ENCODE measurements around the gene TNFRSF13B.
"Not testable (repeated sequence)": the region's sequence is repeated elsewhere in the genome, so short reads cannot be mapped to it uniquely, and the experiment has no call there.

Gene TNFRSF13B

GRCh38 chr17:17004997-17005614 lies 33.2 kb upstream of the TNFRSF13B start:
- not testable (repeated sequence) for DNase-seq (ENCODE audit: low read depth in 2 of 2)

- no peak for DNase-seq (ENCODE audit: low read depth in 2 of 2)
Observed at GRCh38 chr17:17004251-17004996, 32.5 kb upstream of the TNFRSF13B start.

GRCh38 chr17:17002731-17003715 lies 31.1 kb upstream of the TNFRSF13B start:
- DNase-seq (ENCODE audit: low read depth in 2 of 2): not testable (repeated sequence)

DNA sequence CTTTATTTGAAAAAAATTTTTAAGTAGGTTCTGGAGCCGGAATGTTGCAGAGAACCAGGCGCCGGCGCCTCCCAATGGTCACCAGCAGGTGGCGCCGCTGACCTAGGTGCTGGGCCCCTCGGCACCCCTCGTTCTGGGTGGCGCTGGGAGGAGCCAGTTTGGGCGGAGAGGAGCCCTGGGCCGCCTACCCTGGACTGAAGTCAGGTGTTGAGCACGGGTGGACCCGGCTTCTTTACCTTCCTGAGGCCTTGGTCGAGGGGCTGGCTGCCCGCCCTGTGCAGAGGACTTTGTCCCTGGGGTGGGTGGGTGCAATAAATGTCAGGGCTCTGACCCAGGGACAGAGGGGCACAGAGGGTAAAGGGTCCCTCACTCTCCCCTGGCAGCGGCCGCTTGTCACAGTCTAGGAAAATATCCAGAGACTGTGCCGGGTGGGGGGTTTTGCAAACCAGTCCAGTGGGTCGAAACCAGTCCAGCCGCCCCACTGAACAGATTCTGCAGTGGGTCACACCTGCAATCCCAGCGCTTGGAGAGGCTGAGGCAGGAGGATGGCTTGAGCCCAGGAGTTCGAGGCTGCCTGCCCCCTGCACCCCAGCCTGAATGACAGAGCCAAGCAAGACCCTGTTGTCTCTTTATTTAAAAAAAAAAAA lies 30.1 kb upstream of the TNFRSF13B start:
- DNase-seq (ENCODE audit: low read depth in 2 of 2): peak; percentile 58 to 66

- DNase-seq (ENCODE audit: low read depth in 2 of 2): no peak
Observed at GRCh38 chr17:17001076-17001777, 29.3 kb upstream of the TNFRSF13B start.

DNA sequence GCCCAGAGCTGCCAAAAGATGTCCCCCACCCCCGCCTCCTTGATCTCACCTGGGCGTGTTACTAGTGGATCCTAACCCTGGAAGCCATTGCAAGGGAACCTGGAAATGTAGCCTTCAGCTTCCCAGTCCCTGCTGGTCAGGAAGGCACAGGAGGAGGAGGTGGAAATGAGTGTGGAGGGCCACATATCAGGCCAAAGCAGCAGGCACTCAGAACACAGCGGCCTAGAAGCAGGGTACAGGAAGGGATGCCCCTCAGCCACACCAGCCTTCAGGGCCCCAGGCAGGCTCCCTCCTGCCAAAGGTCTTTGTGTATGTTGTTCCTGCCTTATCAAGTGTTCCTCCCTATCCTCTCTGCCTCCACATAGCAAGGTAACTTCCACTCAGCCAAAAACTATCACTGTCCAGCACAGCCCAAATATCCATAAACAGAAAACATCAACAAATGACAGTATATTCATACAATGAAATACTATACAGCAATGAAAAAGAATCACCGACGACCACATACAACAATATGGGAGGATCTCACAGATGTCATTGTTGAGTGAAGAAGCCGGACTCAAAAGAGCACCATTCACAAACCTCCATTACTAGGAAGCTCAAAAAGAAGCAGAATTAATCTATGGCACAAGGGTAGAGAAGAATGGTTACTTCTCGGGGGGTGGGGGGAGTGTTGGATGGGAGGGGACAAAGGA lies 28.2 kb upstream of the TNFRSF13B start:
- DNase-seq (ENCODE audit: low read depth in 2 of 2): no peak

DNA sequence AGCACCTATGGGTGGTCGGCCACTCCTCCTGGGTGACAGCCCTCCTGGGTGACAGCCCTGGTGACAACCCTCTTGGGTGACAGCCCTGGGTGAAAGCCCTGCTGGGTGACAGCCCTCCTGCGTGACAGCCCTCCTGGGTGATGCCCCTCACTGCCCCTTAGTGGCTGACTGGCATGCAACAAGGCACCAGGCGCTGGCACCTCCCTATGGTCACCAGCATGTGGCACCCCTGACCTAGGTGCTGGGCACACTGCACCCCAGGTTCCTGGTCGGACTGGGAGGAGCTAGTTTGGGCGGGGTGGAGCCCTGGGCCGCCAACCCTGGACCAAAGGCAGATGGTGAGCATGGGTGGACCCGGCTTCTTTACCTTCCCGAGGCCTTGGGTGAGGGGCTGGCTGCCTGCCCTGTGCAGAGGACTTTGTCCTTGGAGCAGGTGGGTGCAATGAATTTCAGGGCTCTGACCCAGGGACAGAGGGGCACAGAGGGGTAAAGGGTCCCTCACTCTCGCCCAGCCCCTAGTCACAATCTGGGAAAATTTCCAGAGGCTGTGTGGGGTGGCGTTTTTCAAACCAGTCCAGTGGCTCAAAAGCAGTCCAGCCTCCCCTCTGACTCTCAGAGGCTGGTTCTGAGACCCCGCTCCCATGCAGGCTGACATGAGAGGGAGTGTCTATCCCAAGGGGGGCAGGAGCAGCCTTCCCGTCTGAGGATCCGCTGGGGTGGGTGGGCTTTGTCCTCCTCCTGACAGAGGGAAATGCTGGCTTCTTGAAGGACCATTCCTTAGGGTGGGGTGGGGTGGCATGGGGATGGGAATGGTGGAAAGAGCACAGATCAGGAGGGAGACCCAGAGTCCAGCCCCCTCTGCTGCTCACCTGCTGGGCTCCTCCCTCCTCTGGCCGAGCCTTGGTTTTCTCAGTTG lies 25.9 kb upstream of the TNFRSF13B start:
- no peak for DNase-seq (ENCODE audit: low read depth in 2 of 2)

GRCh38 chr17:16996726-16997125 lies 24.8 kb upstream of the TNFRSF13B start:
- DNase-seq (ENCODE audit: low read depth in 2 of 2): not testable (repeated sequence)

DNA sequence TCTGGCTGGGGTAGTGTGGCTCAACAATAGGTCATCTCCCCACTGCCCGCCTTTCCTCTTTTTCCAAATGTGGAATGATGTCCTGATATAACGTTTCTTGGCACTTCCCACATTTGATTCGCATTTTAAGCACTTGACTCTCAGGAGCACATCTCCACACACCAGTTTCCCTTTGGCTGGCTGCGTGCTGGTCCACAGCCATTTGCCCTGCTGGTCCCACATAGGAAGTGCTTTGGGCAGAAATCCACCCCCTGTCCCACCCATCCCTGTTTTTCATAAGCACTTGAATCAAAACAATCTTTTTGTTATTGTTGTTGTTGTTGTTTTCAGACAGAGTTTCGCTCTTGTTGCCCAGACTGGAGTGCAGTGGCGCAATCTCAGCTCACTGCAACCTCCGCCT lies 24.0 kb upstream of the TNFRSF13B start:
- no peak for DNase-seq (ENCODE audit: low read depth in 2 of 2)

DNA sequence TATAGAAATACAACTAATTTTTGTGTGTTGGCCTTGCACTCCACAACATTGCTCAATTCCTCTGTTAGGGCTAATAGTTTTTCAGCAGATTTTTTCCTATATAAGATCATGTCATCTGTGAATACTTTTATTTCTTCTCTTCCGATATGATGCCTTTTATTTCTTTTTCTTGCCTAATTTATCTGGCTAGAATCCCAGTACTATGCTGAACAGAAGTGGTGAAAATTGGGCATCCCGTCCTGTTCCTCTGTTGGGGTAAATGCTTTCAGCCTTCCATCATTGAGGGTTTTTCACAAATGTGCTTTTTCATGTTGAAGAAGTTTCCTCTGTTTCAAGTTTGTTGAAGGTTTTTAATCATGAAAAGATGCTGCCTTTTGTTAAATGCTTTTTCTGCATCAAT lies 22.7 kb upstream of the TNFRSF13B start:
- DNase-seq (ENCODE audit: low read depth in 2 of 2): no peak

- DNase-seq (ENCODE audit: low read depth in 2 of 2): peak; percentile 61 to 76
Observed at GRCh38 chr17:16991349-16992009, 19.6 kb upstream of the TNFRSF13B start.

DNA sequence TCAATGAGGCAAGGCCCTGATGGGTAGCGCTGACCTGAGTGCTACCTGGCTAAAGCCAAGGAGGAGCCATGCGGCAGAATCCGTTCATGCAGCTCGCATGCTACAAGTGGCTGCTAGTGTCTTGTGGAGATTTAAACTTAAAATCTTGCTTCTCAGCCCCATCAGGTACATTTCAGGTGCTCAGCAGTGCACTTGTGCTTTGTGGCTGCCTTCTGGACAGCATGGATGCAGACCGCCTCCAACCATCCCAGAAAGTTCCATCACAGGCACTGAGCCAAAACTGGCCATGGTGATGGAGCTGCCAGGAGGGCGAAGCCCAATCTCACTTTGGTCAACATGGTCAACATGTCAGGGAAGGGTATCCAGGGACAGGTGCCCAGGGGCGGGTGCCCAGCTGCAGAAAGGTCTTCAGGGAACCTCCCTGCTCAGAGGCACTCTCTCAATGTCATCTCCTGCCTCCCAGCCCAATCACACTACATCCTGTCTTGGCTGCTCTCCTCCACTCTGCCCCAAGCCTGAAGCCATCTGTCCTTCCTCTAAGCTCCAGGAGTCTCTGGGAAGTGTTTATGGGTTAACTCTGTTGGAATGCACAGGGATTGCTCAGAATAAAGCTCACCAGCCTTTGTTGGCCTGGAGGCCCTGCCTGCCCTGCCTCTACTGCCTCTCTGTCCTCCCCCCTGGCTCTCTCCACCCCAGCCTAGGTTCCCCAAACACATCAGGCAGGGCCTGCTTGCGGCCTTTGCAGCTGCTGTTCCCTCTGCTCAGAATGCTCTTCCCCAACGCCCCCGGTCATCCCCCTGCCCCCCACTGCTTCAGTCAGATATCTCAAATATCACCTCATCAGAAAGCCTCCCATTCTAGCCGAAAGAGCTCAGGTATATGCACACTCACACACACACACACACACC lies 18.3 kb upstream of the TNFRSF13B start:
- no peak for DNase-seq (ENCODE audit: low read depth in 2 of 2)

- DNase-seq (ENCODE audit: low read depth in 2 of 2): no peak
Observed at GRCh38 chr17:16989230-16989952, 17.5 kb upstream of the TNFRSF13B start.

GRCh38 chr17:16988749-16989229 lies 16.9 kb upstream of the TNFRSF13B start:
- DNase-seq (ENCODE audit: low read depth in 2 of 2): no peak

DNA sequence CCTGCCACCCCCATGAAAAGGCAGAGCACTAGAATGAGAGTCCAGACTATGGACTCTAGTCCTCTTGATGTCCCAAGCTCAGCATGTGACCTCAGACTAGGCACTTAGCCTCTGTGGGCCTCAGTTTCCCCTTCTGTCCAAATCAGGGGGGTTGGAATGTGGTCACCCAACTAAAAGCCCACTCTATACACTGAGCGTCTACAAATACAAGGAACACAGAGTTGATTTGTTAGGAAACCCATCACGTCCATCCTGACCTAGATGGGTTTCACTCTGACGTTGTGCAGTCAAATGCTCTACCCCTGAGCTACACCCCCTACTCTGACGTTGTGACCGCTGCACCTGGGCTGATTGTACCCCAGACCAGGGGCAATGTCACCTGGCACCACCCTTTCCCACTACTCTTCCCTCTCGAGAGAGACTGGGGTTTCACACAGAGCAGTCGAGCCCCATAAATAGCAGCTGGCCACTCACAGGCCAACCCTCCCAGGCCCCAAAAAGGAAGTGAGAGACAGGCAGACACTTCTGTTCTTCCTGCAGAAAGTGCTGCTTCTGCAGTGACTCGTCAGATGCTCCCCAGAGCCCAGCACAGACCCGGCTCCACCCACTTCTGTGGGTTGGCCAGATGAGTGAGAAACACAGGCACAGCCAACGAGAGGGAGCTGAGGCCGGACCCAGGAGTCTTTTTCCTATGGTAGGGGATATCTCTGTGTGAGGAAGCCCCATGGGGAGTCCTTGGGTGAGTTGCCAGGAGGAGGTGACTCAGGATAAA lies 16.1 kb upstream of the TNFRSF13B start:
- peak; percentile 24 to 27 for DNase-seq (ENCODE audit: low read depth in 2 of 2)

Data from stimulated activated CD4-positive, alpha-beta T cell treated with anti-CD3 and anti-CD28 coated beads, Interleukin-1b, Interleukin-23, amount 100 ng/mL, for 1 hour (primary cell).